Right cardiac atrium (tissue), 5 donors: ENCODE measurements around the gene SIVA1. TPM values are rescaled to one million over a fixed set of nuclear protein-coding genes. Genes with fewer than 3 reads are reported as not detected.
"Not testable (repeated sequence)": the region's sequence is repeated elsewhere in the genome, so short reads cannot be mapped to it uniquely, and the experiment has no call there.

Source experiments
- ATAC-seq, 2 donors: fragments of 200-7000 bp; cut with Tn5 transposase; one replicate each; pipeline versions ENCODE4 v1.8.0 to v1.9.1; 2020; ENCODE audit warnings: moderate library complexity in 2 of 2, mild to moderate bottlenecking in 1 of 2
- DNase-seq, 3 donors: peaks; one replicate each; pipeline ENCODE4 v3.0.0-alpha.2; 2020
- H3K27ac ChIP-seq: one replicate; pipeline ENCODE4 v1.5.1; 2013; ENCODE audit warnings: mild to moderate bottlenecking, low read length, control low read depth, moderate library complexity
- H3K27me3 ChIP-seq: one replicate; pipeline ENCODE4 v1.6.1; 2013; ENCODE audit not compliant: control insufficient read depth, insufficient read depth
- H3K4me1 ChIP-seq: one replicate; pipeline ENCODE4 v1.6.1; 2013; ENCODE audit warnings: low read length; ENCODE audit not compliant: control insufficient read depth, insufficient read depth
- H3K4me3 ChIP-seq: one replicate; pipeline ENCODE4 v1.5.1; 2013; ENCODE audit warnings: low read length, control low read depth
- H3K9me3 ChIP-seq: one replicate; pipeline ENCODE4 v1.6.1; 2013; ENCODE audit warnings: low read length; ENCODE audit not compliant: control insufficient read depth
- WGBS: extraction: QIAGEN DNeasy Blood & Tissue Kit; methylation state at CpG from one replicate; pipeline ENCODE4 v1.1.7; 2013; 5-methylcytosine and 5-hydroxymethylcytosine counted together
- intact Hi-C, 4 donors: fragments of 100-400 bp; cut with DNase I; formaldehyde crosslinking; loops; one replicate each; pipeline versions ENCODE4 v1.11.0 to v1.14.0; 2022 to 2023
- polyA plus RNA-seq: library from polyadenylated mRNA; stranded (reverse); fragments of 200-250 nt; gene quantifications from one replicate; pipeline ENCODE4 v1.2.3, GENCODE V29; 2013
- total RNA-seq, 4 donors: library from RNA; stranded (reverse); fragmentation: NEBNext Ultra II Directional; extraction: Animal tissue kit (Norgen Biotek cat#: 25700); gene quantifications; one replicate each; pipeline ENCODE4 v1.2.1, GENCODE V29; 2021
- donor health status: healthy with polysubstance abuse.
- donor health status: DM: no; HTN: yes; CAD: no.
- donor health status: DM: no; HTN: no; CAD: no.
- donor health status: DM: no; HTN: yes; CAD: no; lungs with severe emphysema.
- donor health status: DM: yes; HTN: yes; CAD: no.

The SIVA1 gene
- total and polyA plus RNA-seq, 5 donors = 74.6 to 201 (median 85.1) TPM

DNA sequence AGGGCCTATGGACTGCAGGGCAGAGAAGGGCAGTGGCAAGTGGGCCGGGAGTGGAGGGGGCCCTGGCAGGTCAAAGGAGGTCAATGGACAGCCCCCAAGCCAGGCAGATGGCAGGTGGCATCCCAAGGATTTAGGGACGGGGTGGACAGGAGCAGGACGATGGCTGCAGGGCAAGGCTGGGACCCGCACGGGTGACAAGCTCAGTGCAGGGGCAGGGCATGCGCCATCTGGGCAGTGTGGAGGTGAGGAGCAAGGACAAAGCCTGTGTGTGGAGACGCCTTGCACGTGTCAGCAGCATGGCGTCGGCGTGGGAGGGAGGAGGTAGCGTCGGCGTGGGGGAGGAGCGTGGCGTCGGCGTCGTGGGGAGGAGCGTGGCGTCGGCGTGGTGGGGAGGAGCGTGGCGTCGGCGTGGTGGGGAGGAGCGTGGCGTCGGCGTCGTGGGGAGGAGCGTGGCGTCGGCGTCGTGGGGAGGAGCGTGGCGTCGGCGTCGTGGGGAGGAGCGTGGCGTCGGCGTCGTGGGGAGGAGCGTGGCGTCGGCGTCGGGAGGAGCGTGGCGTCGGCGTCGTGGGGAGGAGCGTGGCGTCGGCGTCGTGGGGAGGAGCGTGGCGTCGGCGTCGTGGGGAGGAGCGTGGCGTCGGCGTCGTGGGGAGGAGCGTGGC lies 23.6 kb upstream of the SIVA1 start:
- H3K27ac ChIP-seq, H3K9me3 ChIP-seq, DNase-seq, ATAC-seq, H3K4me3 ChIP-seq, H3K27me3 ChIP-seq, intact Hi-C loops: not testable (repeated sequence)
- H3K4me1 ChIP-seq = peaks cover 12% of the 10 kb centered on the region
- WGBS = 97% methylated on average over 61 of the region's 73 CpGs

DNA sequence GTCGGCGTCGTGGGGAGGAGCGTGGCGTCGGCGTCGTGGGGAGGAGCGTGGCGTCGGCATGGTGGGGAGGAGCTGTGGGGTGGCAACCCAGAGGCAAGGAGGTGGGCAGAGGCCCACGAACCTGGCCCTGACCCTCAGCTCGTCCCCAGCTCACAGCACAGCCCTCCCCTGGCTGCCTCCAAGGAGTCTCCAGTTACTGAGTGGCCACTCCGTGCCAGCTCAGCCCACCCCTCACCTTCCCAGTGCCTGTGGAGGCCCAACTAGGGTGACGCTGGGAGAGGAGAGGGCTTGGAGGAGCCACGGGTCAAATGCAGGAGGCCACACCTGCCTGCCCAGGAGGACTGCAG lies 23.1 kb upstream of the SIVA1 start:
- 87% methylated on average over 16 of the region's 16 CpGs for WGBS
- Histone ChIP-seq H3K4me1 (peaks cover 12% of the 10 kb centered on the region), H3K9me3 (no peaks in the 10 kb centered on the region), H3K27me3 (no peaks in the 10 kb centered on the region), H3K27ac (no peak overlapping the region), H3K4me3 (no peak overlapping the region)
- DNase-seq (no peak), ATAC-seq (no peak)
- intact Hi-C loops = no loop called here

DNA sequence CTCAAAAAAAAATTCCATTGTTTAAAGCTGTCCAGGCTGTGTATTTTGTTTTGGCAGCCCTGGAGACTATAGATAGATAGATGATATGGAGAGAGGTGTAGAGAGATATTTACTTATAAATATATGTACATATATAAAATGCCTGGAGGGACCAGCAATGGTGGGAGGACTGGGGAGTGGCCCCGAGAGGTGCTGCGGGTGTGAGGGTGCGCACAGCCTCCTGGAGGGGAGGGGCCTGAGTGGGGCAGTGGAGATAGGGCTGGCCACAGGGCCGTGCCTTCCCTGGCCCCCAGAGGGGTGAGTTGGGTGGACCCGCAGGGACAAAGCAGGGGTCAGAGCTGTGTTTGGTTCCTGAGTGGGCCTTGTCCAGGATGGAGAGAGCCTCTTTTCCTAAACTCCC lies 22.5 kb upstream of the SIVA1 start:
- H3K27ac ChIP-seq = no peak overlapping the region
- peaks cover 19% of the 10 kb centered on the region for H3K4me1 ChIP-seq
- H3K27me3 ChIP-seq = no peaks in the 10 kb centered on the region
- no peak for ATAC-seq
- H3K9me3 ChIP-seq = no peaks in the 10 kb centered on the region
- intact Hi-C loops = no loop called here
- DNase-seq = no peak
- H3K4me3 ChIP-seq = no peak overlapping the region
- 75% methylated on average over 5 of the region's 5 CpGs for WGBS

DNA sequence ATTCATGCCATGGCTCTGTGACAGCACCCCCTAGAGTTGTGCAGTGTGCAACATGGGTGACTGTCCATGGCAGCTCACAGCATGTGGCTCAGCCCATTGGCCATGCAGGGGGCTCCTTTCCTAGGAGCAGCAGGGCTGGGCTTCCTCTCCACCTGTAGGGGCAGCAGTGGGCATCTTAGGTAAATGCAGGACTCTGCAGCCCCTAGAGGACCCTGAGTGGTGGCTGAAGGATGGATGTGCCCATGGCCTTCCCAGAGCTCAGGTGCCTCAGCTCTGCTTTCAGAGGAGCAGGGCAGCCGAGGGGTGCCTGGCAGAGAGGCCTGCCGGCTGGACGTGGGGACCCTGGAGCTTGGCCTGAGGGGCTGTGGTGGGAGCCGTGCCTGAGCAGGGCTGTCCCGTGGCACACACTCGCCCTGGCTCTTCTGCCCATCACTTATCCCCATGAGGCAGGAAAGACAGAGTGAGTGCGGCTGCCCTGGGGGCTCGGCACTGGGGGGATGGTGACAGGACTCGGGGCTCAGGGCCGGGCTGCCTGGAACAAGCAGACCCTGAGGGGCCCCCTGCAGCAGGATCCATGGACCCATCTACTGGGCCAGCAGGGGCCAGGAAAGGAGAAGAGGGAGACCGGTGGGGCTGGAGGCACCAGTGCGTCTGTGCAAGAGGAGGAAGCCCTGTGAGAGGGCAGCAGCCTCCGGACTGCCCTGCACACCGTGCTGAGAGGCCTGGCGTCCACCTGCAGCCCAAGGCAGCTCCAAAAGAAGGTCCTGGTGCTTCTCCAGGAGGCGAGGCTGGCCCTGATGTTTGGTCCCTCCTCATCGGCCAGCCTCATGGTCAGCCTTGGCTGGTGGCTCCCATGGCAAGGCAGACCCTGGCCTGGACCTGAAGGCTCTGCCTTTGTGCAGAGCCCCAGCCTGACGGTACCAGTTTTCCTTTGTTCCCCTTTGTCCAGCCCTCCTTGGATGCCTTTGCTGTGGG lies 21.3 kb upstream of the SIVA1 start:
- peak overlapping the region; percentile 79 for H3K27ac ChIP-seq
- no peaks in the 10 kb centered on the region for H3K27me3 ChIP-seq
- 83% methylated on average over 18 of the region's 18 CpGs for WGBS
- intact Hi-C loops = no loop called here
- H3K4me1 ChIP-seq = peaks cover 25% of the 10 kb centered on the region
- H3K9me3 ChIP-seq = no peaks in the 10 kb centered on the region
- ATAC-seq (no peak), DNase-seq (no peak)
- H3K4me3 ChIP-seq = no peak overlapping the region

DNA sequence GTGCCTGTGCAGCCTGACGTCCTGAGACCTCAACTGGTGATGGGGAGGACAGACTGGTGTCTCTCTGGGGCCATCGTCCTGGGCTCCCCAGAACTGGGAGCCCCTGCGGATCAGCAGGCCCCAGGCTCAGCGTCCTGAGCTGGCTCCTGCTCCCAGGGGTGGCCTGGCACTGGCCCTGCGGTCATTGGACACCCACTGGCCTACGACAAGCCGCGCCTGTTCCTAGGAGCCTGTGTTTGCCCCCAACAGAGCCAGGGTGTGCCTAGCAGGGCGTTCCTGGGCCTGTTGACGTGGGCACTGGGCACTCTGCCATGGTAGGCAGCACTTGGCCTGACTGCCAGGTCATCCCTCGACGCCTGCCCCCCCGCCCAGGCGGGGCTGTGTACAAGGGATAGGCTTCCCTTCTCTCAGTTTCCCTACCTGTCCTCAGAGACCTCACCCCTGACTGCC lies 20.6 kb upstream of the SIVA1 start:
- DNase-seq = peak; percentile 82 to 92 (median 91)
- intact Hi-C loops = no loop called here
- WGBS = 63% methylated on average over 14 of the region's 14 CpGs
- Histone ChIP-seq H3K4me1 (peaks cover 25% of the 10 kb centered on the region), H3K9me3 (no peaks in the 10 kb centered on the region), H3K4me3 (no peak overlapping the region), H3K27ac (peak overlapping the region; percentile 79), H3K27me3 (no peaks in the 10 kb centered on the region)
- peak; percentile 42 to 55 for ATAC-seq

DNA sequence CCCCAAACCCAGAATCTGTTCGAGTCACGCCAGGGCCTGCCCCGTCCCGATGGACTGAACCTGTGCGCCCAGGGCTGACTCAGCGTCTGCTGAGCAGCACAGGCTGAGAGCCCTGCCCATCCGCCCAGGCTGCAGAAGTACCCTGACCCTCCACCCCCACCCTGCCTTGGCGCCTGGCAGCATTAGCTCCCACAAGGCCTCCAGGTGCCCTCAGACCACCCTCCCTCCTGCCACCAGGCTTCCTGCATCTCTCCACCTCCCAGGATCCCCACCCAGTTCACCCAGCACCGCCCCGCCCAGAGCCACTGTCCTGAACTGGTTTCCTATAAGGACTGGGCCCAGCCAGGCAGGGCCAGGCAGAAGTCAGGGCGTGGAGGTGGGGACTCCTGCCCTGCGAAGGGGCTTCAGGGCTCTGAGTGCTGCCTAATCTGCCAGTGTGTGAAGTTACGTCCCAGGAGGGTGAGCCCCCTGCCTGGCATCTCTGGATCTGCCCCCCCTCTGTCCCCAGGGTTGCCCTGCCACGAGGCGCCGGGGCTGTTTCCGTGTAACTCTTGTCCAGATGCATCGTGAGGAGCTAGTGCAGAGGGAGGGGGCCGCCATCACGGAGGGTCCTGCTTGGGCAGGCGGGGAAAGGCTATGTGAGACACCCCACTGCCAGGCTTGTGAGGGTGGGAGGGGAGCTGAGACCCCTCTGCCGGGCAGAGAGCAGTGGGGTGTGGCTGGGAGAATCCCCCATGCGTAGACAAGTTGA lies 19.8 kb upstream of the SIVA1 start:
- intact Hi-C loops = no loop called here
- no peak overlapping the region for H3K4me3 ChIP-seq
- no peaks in the 10 kb centered on the region for H3K27me3 ChIP-seq
- H3K27ac ChIP-seq = peak overlapping the region; percentile 79
- 80% methylated on average over 23 of the region's 23 CpGs for WGBS
- peaks cover 25% of the 10 kb centered on the region for H3K4me1 ChIP-seq
- peak in 1 of 2 donors; percentile 1 for ATAC-seq
- H3K9me3 ChIP-seq = no peaks in the 10 kb centered on the region
- DNase-seq = peak in 1 of 3 donors; percentile 72

DNA sequence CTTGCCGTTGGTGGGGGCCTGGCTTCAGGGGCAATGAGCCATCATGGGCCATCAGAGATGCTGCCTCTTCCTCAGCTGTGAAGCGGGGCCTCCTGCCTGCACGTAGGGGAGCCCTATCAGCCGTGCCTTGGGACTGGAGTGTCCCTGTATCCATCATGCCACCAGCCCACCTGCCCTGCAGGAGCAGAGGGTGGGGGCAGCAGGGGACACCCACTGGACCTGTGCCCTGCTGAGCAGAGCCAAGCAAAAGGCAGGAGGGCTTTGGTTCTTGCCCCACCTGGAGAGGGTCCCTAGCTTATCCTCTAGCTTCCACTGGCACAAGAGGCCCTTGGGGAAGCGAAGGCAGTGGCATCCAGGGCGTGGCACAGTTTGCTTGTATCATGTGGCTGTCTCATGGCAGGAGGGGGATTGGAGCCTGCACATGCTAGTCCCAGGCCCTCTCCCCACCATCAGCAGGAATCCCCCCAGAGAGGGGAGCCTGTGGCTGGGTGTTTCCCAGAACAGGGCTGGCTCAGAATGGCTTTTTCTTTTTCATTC lies 18.8 kb upstream of the SIVA1 start:
- H3K27ac ChIP-seq = peak overlapping the region; percentile 79
- no peak for ATAC-seq
- H3K9me3 ChIP-seq = no peaks in the 10 kb centered on the region
- DNase-seq = peak in 1 of 3 donors; percentile 57
- peaks cover 25% of the 10 kb centered on the region for H3K4me1 ChIP-seq
- intact Hi-C loops = no loop called here
- H3K27me3 ChIP-seq = no peaks in the 10 kb centered on the region
- 76% methylated on average over 6 of the region's 6 CpGs for WGBS
- no peak overlapping the region for H3K4me3 ChIP-seq

DNA sequence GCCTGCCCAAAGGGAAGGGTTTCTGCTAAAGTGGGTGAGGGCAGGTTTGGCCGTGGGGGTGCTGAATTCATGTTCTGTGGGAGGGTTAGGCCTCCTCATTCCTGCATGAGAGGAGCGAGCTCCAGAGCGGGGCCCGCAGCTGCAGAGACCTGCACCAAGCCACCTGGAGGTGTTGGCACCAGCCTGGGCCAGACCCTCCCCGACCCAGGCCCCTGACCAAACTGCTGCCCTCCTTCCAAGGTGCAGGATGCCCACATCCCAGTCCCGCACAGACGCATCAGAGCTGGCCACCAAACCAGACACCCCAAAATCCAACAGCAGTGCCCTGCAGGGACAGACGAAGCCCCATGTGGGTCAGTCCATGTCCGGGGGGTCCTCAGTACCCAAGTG lies 18.4 kb upstream of the SIVA1 start:
- H3K27me3 ChIP-seq = no peaks in the 10 kb centered on the region
- ATAC-seq (no peak), DNase-seq (peak in 1 of 3 donors; percentile 63)
- WGBS = 94% methylated on average over 9 of the region's 9 CpGs
- H3K4me1 ChIP-seq = peaks cover 25% of the 10 kb centered on the region
- H3K9me3 ChIP-seq = no peaks in the 10 kb centered on the region
- intact Hi-C loops = no loop called here
- no peak overlapping the region for H3K4me3 ChIP-seq
- peak overlapping the region; percentile 79 for H3K27ac ChIP-seq

DNA sequence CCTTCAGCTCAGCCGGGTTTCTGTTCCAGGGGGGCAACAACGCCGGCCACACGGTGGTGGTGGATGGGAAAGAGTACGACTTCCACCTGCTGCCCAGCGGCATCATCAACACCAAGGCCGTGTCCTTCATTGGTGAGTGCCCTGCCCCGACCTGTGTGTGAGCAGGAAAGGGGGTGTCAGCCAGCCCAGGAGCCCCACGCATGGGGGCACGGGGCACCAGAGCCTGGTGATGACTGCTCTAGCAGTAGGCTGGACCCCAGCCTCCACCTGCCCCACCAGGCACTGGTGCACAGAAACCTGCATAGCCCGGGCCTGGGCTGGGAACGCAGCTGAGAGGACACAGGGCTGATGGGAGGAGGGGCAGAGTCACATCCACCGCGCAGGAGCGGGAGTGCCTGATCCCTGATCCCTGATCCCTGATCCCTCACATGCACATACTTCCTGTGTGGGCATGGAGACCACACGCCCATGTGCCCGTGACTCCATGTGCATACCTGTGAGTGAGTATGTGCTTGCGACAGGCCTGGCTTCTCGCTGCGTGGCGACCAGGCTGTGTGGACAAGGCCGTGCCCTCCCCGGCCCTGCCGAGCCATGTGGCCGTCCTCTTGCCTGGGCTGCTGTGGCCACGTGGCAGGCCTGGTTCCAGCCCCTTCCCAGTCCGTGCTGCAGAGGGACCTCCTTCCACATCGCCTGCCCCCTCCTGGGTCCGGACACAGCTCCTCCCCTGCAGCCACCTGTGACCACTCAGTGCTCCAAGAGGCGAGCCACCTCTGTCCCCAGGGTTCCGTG lies 17.8 kb upstream of the SIVA1 start:
- ATAC-seq (peak; percentile 1 to 2), DNase-seq (peak in 2 of 3 donors; percentile 79 to 81)
- intact Hi-C loops = no loop called here
- Histone ChIP-seq H3K27me3 (no peaks in the 10 kb centered on the region), H3K4me3 (no peak overlapping the region), H3K9me3 (no peaks in the 10 kb centered on the region), H3K27ac (peak overlapping the region; percentile 79), H3K4me1 (peaks cover 25% of the 10 kb centered on the region)
- 77% methylated on average over 31 of the region's 31 CpGs for WGBS
